DND-41 (cell line): ENCODE data around the gene ACVR2B.
"Not testable (repeated sequence)": the region's sequence is repeated elsewhere in the genome, so short reads cannot be mapped to it uniquely, and the experiment has no call there.

Source experiments
- ATAC-seq: fragments of 200-7000 bp; cut with Tn5 transposase; 3 replicates; pipeline ENCODE4 v1.9.1; 2021; ENCODE audit warnings: low read depth; ENCODE audit not compliant: insufficient read depth
- DNase-seq: peaks from one replicate; pipeline ENCODE4 v3.0.0-alpha.2; 2020
- H2AFZ ChIP-seq: 2 replicates; pipeline ENCODE4 v1.6.0; 2012; ENCODE audit warnings: low read depth, low read length
- H3K27ac ChIP-seq: 2 replicates; pipeline ENCODE4 v1.5.1; 2012; ENCODE audit warnings: low read length, inconsistent platforms
- H3K27me3 ChIP-seq: fragments of 200-600 bp; sonication (generic); 2 replicates; pipeline ENCODE4 v1.6.0; 2012; ENCODE audit warnings: low read length, mild to moderate bottlenecking, inconsistent platforms; ENCODE audit not compliant: insufficient read depth, poor library complexity
- H3K36me3 ChIP-seq: 2 replicates; pipeline ENCODE4 v1.5.1; 2012; ENCODE audit warnings: low read length, inconsistent platforms; ENCODE audit not compliant: insufficient read depth
- H3K4me1 ChIP-seq: 2 replicates; pipeline ENCODE4 v1.5.1; 2012; ENCODE audit warnings: mild to moderate bottlenecking, low read length; ENCODE audit not compliant: insufficient read depth
- H3K4me2 ChIP-seq: 2 replicates; pipeline ENCODE4 v1.6.0; 2012; ENCODE audit warnings: mild to moderate bottlenecking, moderate library complexity, low read length, inconsistent platforms; ENCODE audit not compliant: insufficient read depth
- H3K4me3 ChIP-seq, 2 experiments: fragments of 200-600 bp in 1 of 2; shearing (Covaris generic) in 1 of 2; 2 replicates each; pipeline ENCODE4 v1.5.1; 2012 to 2016; ENCODE audit warnings: inconsistent platforms in 2 of 2, low read length in 2 of 2, mild to moderate bottlenecking in 2 of 2, low read depth in 1 of 2, moderate library complexity in 1 of 2
- H3K79me2 ChIP-seq: 2 replicates; pipeline ENCODE4 v1.6.0; 2012; ENCODE audit warnings: low read length, inconsistent platforms; ENCODE audit not compliant: insufficient read depth
- H3K9ac ChIP-seq: 2 replicates; pipeline ENCODE4 v1.6.0; 2012; ENCODE audit warnings: low read depth, mild to moderate bottlenecking, inconsistent platforms, low read length, moderate library complexity
- H3K9me3 ChIP-seq: 2 replicates; pipeline ENCODE4 v1.5.1; 2012; ENCODE audit warnings: low read length, moderate library complexity, mild to moderate bottlenecking, inconsistent platforms; ENCODE audit not compliant: insufficient read depth, severe bottlenecking
- H4K20me1 ChIP-seq: 2 replicates; pipeline ENCODE4 v1.6.0; 2012; ENCODE audit warnings: low read length; ENCODE audit not compliant: insufficient read depth
- EZH2 ChIP-seq: IDR thresholded peaks from 3 replicates; pipeline ENCODE4 v1.6.1; 2012; ENCODE audit warnings: borderline replicate concordance, low read depth, mild to moderate bottlenecking, moderate library complexity, low read length, inconsistent platforms; ENCODE audit not compliant: severe bottlenecking
- TF ChIP-seq, protein P1 (sequence below): IDR thresholded peaks from 2 replicates; pipeline ENCODE4 v1.5.1; 2012; ENCODE audit warnings: borderline replicate concordance, low read length, moderate library complexity, mild to moderate bottlenecking; ENCODE audit not compliant: poor library complexity, severe bottlenecking; ENCODE audit errors: extremely low read depth

ACVR2B gene

DNA sequence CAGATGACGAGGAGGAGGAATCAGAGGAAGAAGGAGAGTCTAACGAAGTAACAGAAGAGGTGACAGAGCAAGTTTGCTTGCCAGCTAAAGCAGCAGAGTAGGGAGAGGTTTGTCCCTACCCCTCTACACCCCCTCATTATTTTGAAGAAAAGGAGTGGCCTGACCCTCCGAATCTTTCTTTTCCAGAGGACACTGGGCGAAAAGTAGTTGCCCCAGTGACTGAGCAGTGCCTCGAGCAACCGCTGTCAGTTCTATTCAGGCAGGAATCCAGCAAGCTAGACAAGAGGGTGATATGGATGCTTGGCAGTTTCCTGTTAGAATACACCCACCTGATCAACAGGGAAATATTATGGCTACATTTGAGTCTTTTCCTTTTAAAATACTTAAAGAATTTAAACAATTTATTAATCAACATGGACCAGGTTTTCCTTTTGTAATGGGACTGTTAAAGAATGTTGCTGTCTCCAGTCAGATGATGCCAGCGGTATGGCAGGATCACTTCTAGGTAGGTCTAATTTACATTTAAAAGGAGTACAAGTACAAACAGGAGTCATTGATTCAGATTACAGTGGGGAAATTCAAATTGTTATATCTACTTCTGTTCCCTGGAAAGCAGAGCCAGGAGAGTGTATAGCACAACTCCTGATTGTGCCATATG lies 31.9 kb upstream of the ACVR2B start:
- ATAC-seq (no peak), DNase-seq (no peak)
- H3K4me3 ChIP-seq, result no peak overlapping the region
- no peaks in the 10 kb centered on the region for H3K36me3 ChIP-seq
- no peaks in the 10 kb centered on the region for H4K20me1 ChIP-seq
- H3K27me3 ChIP-seq, result no peaks in the 10 kb centered on the region
- TF ChIP-seq, protein P1, sequence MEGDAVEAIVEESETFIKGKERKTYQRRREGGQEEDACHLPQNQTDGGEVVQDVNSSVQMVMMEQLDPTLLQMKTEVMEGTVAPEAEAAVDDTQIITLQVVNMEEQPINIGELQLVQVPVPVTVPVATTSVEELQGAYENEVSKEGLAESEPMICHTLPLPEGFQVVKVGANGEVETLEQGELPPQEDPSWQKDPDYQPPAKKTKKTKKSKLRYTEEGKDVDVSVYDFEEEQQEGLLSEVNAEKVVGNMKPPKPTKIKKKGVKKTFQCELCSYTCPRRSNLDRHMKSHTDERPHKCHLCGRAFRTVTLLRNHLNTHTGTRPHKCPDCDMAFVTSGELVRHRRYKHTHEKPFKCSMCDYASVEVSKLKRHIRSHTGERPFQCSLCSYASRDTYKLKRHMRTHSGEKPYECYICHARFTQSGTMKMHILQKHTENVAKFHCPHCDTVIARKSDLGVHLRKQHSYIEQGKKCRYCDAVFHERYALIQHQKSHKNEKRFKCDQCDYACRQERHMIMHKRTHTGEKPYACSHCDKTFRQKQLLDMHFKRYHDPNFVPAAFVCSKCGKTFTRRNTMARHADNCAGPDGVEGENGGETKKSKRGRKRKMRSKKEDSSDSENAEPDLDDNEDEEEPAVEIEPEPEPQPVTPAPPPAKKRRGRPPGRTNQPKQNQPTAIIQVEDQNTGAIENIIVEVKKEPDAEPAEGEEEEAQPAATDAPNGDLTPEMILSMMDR, result no peak
- TF ChIP-seq EZH2, result no peak
- no peak overlapping the region for H3K9ac ChIP-seq
- no peak overlapping the region for H2AFZ ChIP-seq
- no peaks in the 10 kb centered on the region for H3K9me3 ChIP-seq
- no peak overlapping the region for H3K4me2 ChIP-seq
- H3K27ac ChIP-seq, result no peak overlapping the region
- no peaks in the 10 kb centered on the region for H3K79me2 ChIP-seq
- H3K4me1 ChIP-seq, result peaks cover 7% of the 10 kb centered on the region

DNA sequence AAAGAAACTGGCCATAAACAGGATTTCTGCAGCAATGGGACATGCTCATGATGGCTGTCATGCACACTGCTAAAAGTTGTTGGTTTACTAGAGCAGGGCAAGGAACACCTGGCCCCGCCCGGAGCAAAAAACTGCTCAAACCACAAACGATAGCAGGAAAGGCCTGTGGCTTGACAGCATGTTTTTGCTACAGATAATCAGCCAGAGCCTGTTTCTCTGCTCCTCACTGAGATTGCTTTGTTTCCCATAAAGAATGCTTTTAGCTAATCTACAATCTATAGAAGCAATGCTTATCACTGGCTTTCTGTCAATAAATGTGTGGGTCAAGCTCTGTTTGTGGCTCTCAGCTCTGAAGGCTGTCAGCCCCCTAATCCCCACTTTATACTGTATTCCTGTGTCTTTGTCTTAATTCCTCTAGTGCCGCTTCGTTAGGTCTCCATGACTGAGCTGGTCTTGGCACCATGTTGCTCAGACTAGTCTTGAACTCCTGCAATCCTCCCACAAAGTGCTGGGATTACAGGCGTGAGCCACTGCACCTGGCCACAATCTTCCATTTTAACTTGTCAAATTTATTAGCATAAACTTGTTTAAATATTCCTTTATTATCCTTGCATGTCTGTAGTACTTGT lies 26.8 kb upstream of the ACVR2B start:
- H3K9ac ChIP-seq, H4K20me1 ChIP-seq, H3K79me2 ChIP-seq, H2AFZ ChIP-seq, H3K9me3 ChIP-seq, H3K4me3 ChIP-seq, H3K4me2 ChIP-seq, H3K36me3 ChIP-seq, H3K27me3 ChIP-seq: not testable (repeated sequence)
- H3K4me1 ChIP-seq, result peaks cover 18% of the 10 kb centered on the region
- ATAC-seq (peak; percentile 100), DNase-seq (peak; percentile 66)
- peak overlapping the region; percentile 69 for H3K27ac ChIP-seq

DNA sequence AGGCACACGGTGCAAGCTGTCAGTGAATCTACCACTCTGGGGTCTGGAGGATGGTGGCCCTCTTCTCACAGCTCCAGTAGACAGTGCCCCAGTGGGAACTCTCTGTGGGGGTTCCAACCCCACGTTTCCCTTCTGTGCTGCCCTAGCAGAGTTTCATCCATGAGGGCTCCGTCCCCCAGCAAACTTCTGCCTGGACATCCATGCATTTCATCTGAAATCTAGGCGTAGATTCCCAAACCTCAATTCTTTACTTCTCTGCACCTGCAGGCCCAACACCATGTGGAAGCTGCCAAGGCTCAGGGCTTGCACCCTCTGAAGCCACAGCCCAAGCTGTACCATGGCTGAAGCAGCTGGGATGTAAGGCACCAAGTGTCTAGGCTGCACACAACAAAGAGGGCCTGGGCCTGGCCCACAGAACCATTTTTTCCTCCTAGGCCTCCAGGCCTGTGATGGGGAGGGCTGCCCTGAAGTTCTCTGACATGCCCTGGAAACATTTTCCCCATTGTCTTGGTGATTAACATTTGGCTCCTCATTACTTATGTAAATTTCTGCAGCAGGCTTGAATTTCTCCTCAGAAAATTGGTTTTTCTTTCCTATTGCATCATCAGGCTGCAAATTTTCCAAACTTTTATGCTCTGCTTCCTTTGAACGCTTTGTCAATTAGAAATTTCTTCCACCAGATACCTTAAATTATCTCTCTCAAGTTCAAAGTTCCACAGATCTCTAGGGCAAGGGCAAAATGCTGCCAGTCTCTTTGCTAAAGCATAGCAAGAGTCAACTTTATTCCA lies 20.6 kb upstream of the ACVR2B start:
- H4K20me1 ChIP-seq, H3K4me2 ChIP-seq, H3K27me3 ChIP-seq, H3K27ac ChIP-seq, H3K4me3 ChIP-seq, H3K9ac ChIP-seq, H3K79me2 ChIP-seq, H2AFZ ChIP-seq, H3K36me3 ChIP-seq, ATAC-seq, H3K4me1 ChIP-seq: not testable (repeated sequence)
- H3K9me3 ChIP-seq, result peaks cover 28% of the 10 kb centered on the region
- DNase-seq, result peak; percentile 37

DNA sequence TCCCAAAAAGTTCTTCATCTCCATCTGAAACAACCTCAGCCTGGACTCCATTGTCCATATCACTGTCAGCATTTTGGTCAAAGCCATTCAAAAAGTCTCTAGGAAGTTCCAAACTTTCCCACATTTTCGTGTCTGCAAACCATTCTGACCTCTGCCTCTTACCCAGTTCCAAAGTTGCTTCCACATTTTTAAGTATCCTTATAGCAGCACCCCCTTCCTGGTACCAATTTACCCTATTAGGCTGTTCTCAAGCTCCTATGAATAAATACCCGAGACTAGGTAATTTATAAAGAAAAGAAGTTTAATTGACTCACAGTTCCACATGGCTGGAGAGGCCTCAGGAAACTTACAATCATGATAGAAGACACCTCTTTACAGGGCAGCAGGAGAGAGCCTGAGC lies 20.0 kb upstream of the ACVR2B start:
- H2AFZ ChIP-seq, H3K36me3 ChIP-seq, H4K20me1 ChIP-seq, H3K9ac ChIP-seq, DNase-seq, ATAC-seq, H3K4me3 ChIP-seq, H3K79me2 ChIP-seq, H3K4me2 ChIP-seq, H3K27ac ChIP-seq, H3K4me1 ChIP-seq, H3K27me3 ChIP-seq: not testable (repeated sequence)
- peaks cover 32% of the 10 kb centered on the region for H3K9me3 ChIP-seq

DNA sequence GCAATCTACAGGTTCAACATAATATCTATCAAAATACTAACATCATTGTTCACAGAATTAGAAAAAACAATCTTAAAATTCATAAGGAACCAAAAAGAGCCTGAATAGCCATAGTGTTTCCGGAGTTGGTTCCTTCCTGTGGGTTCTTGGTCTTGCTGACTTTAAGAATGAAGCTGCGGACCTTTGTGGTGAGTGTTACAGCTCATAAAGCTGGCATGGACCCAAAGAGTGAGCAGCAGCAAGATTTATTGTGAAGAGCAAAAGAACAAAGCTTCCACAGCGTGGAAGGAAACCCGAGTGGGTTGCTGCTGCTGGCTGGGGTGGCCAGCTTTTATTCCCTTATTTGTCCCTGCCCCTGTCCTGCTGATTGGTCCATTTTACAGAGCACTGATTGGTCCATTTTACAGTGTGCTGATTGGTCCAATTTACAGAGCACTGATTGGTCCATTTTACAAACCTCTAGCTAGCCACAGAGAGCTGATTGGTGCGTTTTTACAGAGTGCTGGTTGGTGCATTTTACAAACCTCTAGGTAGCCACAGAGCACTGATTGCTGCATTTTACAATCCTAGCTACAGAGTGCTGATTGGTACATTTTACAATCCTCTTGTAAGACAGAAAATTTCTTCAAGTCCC lies 15.1 kb upstream of the ACVR2B start:
- H3K27ac ChIP-seq, H2AFZ ChIP-seq, H3K36me3 ChIP-seq, H3K79me2 ChIP-seq, H3K4me1 ChIP-seq, ATAC-seq, H3K27me3 ChIP-seq, H4K20me1 ChIP-seq, H3K4me3 ChIP-seq, H3K4me2 ChIP-seq, H3K9ac ChIP-seq, DNase-seq: not testable (repeated sequence)
- H3K9me3 ChIP-seq, result peaks cover 18% of the 10 kb centered on the region

DNA sequence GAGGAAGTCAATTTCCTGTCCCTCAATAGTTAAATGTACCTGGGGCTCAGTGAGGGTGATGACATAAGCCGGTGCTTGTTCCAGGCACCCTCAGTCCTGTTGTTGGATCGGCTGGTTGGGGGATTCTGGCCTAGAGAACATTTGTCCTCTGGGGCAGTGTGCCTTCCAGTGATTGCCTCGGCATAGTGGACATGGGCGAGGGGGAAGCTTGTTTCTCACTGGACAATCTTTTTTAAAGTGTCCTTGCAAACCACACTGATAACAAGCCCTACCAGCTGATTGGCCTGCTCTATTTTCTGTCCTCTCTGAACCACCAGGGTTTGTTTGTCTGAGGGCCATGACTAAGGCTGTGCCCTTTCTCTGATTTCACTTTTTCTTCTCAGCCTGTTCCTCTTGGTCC lies 10.5 kb upstream of the ACVR2B start:
- ATAC-seq, result not testable (repeated sequence)

More for the DNA sequence above, 10.5 kb upstream of the ACVR2B start:
- not testable (repeated sequence) for DNase-seq, H3K4me3 ChIP-seq, H3K4me1 ChIP-seq, H2AFZ ChIP-seq, H4K20me1 ChIP-seq, H3K27ac ChIP-seq, H3K4me2 ChIP-seq, H3K79me2 ChIP-seq, H3K36me3 ChIP-seq, H3K9ac ChIP-seq, H3K27me3 ChIP-seq
- H3K9me3 ChIP-seq, result peaks cover 14% of the 10 kb centered on the region
